Amygdala (tissue), 56 donors: ENCODE results near the gene DDX20.

Experiments
- DNase-seq, 56 donors: peaks; one replicate each; lab custom pipeline; 2025; lab: John Stamatoyannopoulos, UW

The DDX20 gene, protein sequence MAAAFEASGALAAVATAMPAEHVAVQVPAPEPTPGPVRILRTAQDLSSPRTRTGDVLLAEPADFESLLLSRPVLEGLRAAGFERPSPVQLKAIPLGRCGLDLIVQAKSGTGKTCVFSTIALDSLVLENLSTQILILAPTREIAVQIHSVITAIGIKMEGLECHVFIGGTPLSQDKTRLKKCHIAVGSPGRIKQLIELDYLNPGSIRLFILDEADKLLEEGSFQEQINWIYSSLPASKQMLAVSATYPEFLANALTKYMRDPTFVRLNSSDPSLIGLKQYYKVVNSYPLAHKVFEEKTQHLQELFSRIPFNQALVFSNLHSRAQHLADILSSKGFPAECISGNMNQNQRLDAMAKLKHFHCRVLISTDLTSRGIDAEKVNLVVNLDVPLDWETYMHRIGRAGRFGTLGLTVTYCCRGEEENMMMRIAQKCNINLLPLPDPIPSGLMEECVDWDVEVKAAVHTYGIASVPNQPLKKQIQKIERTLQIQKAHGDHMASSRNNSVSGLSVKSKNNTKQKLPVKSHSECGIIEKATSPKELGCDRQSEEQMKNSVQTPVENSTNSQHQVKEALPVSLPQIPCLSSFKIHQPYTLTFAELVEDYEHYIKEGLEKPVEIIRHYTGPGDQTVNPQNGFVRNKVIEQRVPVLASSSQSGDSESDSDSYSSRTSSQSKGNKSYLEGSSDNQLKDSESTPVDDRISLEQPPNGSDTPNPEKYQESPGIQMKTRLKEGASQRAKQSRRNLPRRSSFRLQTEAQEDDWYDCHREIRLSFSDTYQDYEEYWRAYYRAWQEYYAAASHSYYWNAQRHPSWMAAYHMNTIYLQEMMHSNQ

DNA sequence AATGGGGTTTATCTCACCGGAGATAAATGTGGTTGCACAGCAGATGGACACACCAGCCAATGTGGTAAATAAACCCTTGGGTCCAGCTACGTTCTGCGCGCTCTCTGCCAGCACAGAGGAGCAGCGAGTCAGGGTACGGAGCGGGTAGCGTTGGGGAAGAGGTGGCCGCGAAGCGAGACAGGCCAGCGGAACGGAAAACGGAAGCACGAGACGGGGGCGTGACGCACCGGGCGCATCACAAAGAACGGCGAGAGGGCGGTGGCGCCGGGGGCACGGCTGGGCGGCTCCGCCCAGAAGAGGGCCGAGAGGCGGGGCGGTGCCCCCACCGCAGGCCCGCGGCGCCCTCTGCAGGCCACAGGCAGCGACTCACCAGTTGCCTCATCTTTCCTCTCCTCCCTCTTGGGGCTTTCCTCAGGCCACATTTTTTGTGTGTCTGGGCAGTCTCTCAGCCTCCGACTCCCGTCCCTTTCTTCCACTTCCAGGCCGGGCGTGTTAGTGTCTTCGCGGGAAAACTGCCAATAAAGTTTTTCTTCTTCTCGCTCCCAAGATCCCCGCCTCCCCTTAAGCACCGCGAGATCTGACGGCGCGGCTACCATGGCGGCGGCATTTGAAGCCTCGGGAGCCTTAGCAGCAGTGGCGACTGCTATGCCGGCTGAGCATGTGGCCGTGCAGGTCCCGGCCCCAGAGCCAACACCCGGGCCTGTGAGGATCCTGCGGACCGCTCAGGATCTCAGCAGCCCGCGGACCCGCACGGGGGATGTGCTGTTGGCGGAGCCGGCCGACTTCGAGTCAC lies at the start of gene DDX20:
Gene DDX20 (plus strand): TSS at position 571 of the 793 bp plus-strand sequence. CDS start 24 bp downstream, at position 595.
- peak in 55 of 56 donors; percentile 66 to 96 (median 87) for DNase-seq

DNA sequence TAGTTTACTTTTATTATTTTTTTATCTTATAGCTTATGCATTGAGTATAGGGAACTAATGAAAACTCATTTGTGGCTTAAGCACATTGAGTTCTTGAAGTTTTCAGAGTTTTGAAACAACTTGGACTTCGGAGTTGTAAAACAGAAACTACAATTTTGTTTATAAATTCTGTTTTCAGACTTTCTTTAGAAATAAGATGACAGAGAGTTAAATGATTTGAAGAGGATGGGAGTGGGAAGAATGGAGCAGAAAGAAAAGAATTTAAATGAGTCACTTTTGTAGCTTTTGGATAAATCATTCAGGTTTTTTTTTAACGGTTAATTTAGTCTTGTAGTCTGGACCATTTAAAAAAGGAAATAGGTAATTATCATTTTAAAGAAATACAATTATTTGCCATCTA lies 48.8 kb upstream of the DDX20 start:
- no peak for DNase-seq

DNA sequence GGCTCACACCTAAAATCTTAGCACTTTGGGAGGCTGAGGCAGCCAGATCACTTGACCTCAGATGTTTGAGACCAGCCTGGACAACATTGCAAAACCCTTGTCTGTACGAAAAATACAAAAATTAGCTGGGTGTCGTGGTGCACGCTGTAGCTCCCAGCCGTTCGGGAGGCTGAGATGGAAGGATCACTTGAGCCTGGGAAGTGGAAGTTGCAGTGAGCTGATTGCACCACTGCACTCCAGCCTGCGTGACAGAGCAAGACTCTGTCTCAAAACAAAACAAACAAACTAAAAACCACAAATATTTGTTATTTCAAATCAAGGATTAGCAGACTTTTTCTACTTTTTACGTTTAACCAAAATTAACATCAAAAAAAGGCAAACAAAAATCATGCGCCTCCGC lies 47.8 kb upstream of the DDX20 start:
- no peak for DNase-seq

DNA sequence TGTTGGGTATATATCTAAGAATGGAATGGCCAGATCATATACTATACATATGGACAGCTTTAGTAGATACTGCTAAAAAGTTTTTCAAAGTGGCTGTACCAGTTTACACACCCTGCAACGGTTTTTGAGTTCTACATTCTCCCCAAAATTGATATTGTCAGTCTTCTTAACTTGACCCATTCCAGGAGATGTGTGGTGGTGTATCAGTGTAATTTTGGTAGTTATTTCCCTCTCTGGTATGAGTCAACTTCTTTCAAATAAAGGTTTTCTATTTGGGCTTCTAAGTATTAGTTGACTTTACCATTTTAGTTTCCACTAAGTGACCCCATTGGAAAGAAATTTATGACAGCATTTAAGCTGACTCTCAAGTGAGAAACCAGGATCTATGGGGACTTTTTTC lies 45.7 kb upstream of the DDX20 start:
- no peak for DNase-seq

DNA sequence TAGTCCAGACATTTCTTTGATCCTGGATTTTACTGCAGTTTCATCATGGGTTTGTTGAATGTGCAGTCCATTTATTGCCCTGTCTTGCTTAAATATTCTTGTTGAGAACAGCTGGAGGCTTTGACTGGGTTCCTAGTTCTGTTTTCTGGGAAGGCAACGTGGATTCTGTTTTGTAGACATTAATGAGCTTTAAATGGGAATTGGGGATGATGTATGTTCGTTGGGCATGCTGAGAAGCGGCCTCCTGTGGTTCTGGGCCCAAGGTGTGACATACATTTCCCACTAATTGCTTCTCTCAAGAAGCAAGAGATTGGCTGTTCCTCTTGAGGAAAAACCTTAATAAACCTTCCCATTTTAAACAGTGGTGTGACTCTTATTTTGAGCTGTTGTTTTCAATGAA lies 39.4 kb upstream of the DDX20 start:
- no peak for DNase-seq

DNA sequence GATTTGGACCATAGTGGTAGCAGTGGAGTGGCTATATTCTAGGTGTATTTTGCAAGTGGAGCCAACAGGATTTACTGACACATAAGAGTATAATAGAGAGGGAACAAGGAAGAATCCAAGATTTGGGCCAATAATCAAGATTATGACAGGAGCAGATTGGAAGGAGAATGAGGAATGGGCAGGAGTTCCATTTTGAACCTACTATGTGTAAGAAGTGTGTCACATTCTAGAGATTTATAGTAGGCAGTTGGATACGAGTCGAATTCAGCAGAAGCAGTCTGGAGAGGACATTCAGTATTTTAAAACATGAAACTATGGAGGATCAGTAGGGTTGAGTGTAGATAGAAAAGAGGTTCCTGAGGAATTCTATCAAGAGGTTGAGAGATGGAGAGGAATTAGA lies 38.3 kb upstream of the DDX20 start:
- no peak for DNase-seq

DNA sequence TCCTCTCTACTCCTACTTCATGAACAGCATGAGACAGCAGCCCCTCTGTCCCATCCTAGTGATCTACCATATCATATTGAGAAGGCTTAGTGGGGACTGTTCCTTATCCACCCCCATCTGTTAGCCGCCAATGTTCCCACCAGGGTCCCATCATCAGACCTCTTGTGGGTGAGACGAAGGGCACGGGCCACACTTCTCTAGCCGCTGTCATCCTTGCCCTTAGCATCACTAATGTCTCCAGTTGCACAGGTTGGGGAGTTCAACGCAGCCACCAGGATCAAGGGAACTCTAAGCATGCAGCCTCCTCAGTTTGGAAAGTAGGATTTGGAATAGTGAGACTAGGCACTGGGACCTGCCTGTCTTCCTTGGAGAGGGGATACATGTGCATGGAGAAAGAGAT lies 36.6 kb upstream of the DDX20 start:
- no peak for DNase-seq

DNA sequence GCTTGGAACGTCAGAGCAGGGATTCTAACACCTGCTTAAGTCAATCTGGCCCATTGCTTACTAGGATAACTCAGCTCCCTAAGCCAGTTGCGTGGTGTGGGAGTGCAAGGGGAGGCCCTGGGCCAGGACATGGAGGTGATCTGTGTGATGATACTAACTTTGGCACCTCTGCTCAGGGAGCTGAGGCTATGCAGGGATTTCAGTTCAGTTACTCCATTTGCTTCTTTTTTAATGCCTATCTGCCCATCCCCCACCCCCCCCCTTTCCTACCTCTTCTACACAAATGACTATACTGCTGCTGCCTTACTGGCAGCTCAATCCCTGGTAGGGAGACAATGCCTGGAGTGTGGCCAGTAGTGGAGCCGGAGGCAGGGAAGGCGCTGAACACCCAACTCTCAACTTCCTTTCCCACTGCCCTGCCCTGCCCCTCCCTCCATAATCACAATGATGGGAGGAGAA lies 36.0 kb upstream of the DDX20 start:
- DNase-seq = no peak

DNA sequence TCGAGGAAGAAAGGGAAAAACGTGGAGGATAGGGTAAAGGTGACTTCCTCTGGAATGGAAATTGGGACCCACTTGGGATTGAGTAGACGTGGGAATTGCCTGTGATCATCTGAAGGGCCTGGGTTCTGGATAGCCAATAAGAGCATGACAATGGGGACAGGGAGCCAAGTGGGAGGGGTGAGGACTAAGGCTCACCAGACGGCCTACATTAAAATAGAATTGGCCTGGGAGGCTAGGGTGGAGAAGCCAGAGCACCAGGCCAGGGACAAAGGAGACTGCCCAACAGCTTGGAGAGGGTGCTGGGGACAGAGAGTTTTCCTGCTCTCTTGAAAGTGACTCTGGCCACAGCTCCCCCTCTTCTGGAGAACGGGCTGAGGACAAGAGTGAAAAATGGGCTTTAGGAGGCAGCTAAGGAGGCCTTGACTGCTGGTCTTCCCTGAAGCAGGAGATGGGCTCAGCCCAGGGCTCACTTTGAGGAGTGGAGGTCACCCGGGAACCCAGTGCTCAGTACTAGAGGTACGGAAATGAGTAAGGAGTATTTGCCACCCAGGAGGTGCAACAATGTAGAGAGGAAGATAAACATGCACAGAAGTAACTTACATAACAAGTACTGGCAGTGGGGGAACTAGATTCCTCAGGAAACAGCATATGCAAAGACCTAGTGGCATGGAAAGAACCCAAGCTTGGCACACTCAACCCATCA lies 35.3 kb upstream of the DDX20 start:
- no peak for DNase-seq

DNA sequence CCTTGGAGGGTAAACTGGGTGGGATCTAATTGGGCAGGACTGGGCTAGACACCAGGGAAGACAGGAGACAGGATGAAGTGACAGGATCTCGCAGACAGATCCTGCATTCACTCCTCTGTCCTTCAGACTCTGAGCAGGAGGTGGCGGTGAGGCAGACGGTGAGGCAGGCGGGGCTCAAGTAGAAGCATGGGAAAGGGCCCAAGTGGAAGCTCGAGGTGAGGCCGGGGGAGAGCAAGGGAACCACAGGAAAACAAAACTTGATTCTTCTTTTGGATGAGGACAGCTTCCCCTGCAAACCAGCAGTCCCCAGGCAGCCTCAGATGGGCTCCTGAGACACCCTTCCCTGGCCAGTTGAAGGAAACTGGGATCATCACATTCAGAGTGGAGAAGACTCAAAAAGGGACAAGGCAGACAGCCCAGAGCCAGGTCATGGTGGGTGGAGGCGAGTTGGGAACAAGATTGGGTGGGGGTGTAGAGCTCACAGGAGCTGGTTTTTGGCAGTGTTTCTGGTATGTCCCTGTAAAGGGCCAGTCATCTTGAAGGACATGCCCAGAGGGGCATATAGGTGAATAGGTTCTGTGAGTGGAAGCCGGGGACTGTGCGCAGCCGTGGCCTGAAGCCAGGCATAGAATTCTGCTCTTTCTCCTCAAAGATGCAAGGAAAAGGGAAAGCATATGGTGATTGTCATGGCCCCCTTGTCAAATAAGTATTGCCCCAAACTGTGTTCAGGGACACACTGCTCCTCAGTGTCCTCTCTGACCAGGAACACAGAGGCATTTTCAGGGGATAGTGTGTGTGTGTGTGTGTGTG lies 34.5 kb upstream of the DDX20 start:
- no peak for DNase-seq

DNA sequence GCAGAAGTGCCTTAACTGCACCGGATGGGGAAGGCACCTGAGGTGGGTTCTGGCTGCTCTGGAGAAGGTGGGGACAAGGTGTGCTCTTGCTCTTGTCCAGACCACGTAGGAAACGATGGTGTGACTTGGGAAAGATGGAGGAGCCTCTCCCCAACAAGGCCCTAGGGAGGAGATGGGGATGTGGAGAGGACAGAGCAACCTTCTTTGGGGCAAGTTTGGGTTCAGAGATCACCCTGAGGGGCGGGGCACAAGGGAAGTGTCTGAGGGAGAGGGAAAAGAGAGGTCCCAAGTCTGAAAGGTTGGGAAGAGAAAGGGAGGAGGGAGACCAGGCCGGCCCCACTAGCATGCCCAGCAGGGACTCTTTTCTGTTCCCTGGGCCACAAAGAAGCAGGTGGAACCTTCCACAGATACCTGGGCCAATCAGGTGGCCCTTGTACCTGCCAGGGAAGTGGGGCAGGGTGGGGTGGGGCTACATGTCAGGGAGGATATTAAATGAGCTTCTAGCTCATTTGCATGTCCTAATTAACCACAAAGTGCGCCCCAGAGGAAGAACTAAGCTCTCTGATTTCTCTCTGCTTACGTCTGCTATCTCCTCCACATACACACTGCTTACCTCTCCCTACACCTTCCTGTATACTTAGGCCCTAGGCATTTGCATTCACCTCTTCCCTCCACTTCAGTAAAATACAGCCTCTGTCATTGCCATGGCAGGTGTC lies 32.5 kb upstream of the DDX20 start:
- no peak for DNase-seq

DNA sequence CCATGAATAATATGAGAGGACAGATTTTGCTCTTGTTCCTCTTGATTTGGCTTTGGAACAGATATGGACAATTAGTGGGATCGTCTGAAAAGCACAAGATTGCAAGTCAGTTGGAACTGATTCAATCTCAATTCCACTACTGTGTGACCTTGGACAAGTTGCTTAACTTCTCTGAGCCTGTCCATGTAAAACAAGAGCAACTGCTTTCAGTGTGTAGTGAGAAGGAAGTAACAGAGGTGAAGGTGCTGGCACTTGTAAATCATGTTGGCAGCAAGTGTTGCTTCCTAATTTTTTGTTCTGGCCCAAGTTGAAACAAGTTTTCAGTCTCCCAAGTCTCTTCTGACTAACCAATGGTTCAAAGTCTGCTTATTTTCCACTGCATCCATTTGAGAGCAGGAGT lies 31.8 kb upstream of the DDX20 start:
- DNase-seq = no peak

DNA sequence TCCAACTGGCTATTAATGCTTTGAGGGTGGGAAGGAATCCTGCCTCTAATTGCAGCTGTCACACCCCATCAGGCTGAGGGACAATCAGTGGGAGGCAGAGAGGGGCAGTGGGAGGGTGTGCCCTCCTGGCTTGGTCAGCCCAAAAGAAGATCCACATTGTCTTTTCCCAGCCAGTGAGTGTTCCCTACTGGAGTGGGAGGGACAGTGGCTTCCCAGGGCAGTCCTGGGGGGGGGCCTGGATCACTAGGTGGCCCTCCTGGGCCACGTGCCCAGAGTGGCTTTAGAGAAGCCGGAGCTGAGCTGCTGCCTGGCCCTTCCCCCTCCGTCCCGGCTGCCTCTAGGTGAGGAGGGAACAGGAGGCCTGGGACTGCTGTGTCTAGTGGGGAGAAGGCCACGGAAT lies 30.5 kb upstream of the DDX20 start:
- peak in 10 of 56 donors; percentile 26 to 51 (median 38) for DNase-seq

DNA sequence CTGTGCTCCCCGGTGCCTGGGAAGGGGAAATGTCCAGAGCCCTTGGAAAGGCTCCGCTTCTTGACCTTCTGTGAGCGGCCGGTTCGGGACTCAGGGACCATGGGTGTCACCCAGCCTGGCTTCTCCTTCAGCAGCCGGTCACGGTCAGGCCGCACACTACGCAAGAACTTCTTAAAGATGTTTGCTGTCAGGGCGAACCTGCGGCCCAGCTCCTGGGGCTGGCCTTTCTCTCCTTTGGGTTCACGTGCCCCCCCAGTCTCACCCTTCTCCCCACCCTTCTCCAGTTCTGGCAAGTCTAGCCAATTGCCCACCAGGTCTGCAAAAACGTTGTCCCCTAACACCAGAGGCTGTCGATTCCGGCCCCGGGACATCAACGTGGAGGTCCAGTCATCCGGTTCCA lies 28.6 kb upstream of the DDX20 start:
- no peak for DNase-seq

DNA sequence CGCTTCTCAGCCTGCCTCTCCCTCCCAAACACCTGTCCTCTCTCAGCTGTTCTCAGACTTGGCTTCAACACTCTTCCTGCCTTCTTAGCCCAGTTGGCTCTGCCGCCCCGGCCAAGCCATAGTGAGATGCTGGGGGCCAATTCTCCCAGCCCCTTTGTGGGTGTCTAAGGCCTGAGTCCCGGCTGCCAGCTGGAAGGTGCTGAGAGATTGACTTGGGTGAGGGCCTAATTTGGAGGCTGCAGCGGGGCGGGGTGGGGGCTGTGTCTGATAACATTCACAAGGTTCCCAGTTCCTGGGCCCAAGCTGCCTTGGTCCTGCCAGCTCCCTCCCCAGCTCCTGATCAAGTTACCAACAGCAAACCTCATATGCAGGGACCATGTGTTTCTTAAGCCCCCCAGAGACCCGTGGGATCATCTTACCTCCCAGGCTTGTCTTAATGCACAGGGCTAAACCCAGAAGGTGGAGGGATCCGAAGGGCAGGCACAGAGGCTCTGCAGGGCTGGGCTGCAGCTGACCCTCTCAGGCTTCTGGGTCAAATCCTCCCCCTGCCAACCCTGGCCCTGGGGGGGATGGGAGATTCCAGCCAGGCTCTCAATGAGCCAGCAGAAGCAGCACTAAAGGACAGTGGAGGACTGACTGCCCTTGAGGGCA lies 26.3 kb upstream of the DDX20 start:
- DNase-seq = peak in 7 of 56 donors; percentile 14 to 47 (median 28)

DNA sequence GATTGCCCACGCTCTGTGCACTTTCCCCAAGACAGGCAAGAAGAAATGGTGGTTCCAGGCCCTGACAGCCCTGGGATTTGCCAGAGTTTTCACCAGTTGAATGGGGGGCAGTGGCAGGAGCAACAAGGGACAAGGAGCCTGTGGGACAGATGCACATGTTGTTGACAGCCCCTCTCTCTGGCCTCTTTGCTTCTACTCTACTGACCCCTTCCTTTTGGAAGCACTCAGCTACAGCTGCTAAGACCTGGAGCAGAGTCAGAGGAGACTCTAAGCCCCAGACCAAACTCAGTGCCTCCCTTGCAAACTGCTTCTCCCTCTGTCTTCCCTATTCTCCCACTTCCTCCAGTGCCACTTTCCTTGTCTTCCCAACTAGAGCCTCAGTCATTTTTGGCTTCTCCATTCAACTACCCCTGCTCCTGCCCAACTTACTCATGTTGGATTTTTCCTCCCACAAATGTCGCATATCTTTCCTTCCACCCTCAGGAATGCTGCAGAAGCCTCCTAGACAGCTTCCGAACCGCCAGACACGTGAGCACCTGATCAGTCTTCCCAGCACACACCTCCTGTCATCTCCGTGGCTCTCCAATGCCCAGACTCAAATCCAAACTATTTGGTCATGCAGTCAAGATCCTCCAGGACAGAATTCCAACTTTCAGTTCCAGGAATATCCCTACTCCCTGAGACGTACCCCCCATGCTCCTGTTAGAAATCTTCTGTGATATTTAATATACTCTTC lies 25.6 kb upstream of the DDX20 start:
- DNase-seq = no peak

DNA sequence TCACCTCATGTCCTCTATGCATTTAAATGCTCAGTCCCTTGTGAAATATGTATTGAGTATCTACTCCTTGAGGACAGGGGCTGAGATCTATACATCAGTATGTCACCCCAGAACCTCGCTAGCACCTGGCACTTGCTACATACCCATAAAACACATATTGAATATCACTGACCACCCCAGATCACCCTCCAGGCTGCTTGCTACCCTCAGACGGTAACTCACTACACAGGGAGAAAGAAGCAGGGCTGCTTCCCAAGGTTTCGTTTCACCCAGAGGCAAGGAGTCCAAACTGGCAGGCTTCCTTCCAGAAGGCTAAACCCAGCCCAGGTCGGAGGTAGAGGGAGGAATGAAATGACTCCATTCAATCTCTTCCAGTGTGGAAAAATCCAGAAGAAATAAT lies 25.0 kb upstream of the DDX20 start:
- DNase-seq = no peak
